HUDEP-2 (cell line): Measurements from ENCODE around the gene LHPP.
"Not testable (repeated sequence)": the region's sequence is repeated elsewhere in the genome, so short reads cannot be mapped to it uniquely, and the experiment has no call there.

Source experiments
- DNase-seq, 76 experiments: peaks; one replicate each; lab custom pipeline; 2025; ENCODE audit not compliant: unreplicated experiment in 76 of 76; lab: John Stamatoyannopoulos, UW

The LHPP gene

GRCh38 chr10:124547647-124548168 is 86.1 kb downstream of the LHPP start:
- peak in 5 of 76 experiments; percentile 4 to 35 (median 19) for DNase-seq

GRCh38 chr10:124549171-124549570 is 87.5 kb downstream of the LHPP start:
- not testable (repeated sequence) for DNase-seq

- DNase-seq = peak in 1 of 76 experiments; percentile 16
Measured at GRCh38 chr10:124550293-124551034, 88.8 kb downstream of the LHPP start.

- DNase-seq = no peak
Measured at GRCh38 chr10:124551097-124551496, 89.5 kb downstream of the LHPP start.

- no peak for DNase-seq
Measured at GRCh38 chr10:124551755-124552154, 90.1 kb downstream of the LHPP start.

- DNase-seq = no peak
Measured at GRCh38 chr10:124552691-124553276, 91.2 kb downstream of the LHPP start.

GRCh38 chr10:124554085-124554858 is 92.6 kb downstream of the LHPP start:
- DNase-seq = no peak

GRCh38 chr10:124557167-124557566 is 95.5 kb downstream of the LHPP start:
- no peak for DNase-seq

GRCh38 chr10:124557648-124558338 is 96.2 kb downstream of the LHPP start:
- DNase-seq = no peak

GRCh38 chr10:124558339-124559321 is 97.0 kb downstream of the LHPP start:
- DNase-seq = no peak

- no peak for DNase-seq
Measured at GRCh38 chr10:124559372-124560132, 97.9 kb downstream of the LHPP start.

- DNase-seq = no peak
Measured at GRCh38 chr10:124560377-124561105, 98.9 kb downstream of the LHPP start.

- no peak for DNase-seq
Measured at GRCh38 chr10:124561206-124561605, 99.6 kb downstream of the LHPP start.

- DNase-seq = no peak
Measured at GRCh38 chr10:124562425-124563060, 100.9 kb downstream of the LHPP start.

GRCh38 chr10:124563320-124564040 is 101.9 kb downstream of the LHPP start:
- no peak for DNase-seq

- DNase-seq = no peak
Measured at GRCh38 chr10:124564881-124565280, 103.3 kb downstream of the LHPP start.

- DNase-seq = peak in 5 of 76 experiments; percentile 8 to 43 (median 19)
Measured at GRCh38 chr10:124565565-124566221, 104.1 kb downstream of the LHPP start.
